ENCODE results near the gene SLC39A7.
A peak's percentile ranks its signal among the peaks of the same experiment; 100 is the strongest.

SLC39A7 gene

DNA sequence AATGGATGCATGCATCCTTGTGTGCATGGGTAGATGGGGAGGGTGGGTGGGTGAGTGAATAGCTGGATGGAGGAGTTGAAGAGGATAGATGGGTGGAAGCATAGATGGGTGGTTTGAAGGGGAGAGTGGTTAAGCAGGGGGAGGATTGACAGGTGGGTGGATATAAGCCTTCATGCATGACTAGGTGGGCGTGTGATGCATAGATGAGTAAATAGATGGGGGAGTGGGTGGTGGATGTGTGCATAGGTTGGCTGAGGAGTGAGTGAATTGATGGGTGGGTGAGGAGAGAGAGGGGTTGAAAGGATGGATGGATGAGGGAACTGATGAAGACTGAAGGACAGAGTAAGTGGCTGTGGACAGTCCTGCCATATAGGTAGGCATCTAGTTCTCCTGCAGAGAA, 12.9 kb upstream of the SLC39A7 start:
- DNase-seq (ENCODE audit: extremely low spot score, insufficient read length, low read depth), result no peak
- FAIRE-seq, result no peak

DNA sequence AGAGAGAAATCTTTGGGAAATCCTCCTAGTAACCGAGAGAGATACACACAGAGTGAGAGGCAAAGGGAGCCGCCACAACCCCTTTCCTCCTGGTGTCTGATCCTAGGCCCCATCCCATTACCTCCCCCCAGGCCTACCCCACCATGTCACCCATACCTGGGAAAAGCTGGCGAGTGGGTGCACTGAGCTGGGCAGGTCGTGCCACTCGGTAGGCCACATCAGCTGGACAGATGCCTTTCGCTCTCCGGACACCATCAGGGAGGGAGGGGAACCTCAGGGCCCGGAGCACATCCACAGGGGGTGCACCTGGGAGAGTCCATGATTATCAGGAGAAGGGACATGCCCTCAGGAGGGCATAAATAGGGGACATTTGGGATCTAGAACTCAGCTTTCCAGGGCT, 11.5 kb upstream of the SLC39A7 start:
- FAIRE-seq (no peak), DNase-seq (ENCODE audit: extremely low spot score, insufficient read length, low read depth) (no peak)

DNA sequence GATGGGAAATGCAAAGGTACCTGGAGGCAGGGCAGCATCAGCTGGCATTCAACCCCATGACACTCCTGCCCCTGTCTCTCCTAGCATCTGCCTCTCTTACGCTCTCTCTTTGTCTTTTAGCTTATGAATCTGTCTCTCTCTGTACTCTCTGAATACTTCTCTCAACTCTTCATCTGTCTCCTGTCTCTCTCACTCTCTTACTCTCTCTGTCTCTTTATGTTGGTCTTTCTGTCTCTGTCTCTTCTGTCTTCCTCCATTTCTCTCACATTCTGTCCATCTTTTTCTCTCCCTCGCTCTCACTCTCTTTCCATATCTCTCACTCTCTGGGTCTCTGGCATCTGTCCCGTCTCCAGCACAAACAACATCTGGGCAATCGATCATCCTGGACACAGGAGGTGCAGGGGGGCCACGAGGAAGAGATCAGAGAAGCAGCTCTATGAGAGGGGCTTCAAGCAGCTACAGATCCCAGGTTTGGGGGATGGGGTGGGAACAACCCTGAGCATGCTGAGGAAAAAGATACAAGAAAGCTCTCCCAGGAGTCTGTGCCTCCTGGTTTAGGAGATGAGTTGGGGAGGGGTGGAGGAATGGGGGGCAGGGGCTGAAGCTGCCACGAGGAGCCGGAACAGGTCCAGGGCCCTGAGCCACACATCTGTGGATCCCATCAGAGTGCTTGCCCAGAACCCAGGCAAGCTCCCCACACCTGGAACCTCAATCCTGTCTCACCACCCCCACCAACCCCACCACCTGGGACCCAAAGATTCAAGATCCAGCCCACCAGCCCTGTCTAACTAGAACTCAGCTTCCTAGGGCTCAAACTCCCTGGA, 10.8 kb upstream of the SLC39A7 start:
- DNase-seq (ENCODE audit: extremely low spot score, insufficient read length, low read depth) (no peak), FAIRE-seq (no peak)

DNA sequence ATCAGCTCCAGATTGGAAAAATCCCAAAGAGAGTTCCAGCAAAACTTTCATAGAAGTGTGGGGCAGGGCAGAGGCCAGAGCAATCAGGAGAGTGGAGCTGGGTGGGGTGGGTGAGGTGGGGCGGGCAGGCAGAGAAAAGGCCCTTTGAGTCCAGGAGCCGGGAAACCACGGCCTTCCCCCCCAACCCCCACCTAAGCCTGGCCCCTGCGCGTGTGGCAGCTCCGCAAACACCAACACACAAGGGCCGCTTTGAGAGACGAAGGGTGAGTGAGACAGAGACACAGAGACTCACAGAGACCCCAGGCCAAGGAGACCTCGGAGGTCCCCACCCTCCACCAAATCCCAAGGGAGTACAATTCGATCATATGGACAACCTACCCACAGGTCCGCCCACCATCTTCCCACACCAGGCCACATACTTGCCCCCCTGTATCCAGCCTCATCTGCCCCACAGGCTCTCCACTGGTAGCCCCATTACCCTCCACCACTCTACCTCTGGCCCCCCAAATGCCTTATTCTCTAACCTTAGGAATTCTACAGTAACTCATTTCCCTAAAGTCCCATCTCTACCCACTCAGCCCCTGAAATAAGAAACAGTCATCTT, 10.1 kb upstream of the SLC39A7 start:
- FAIRE-seq (no peak), DNase-seq (ENCODE audit: extremely low spot score, insufficient read length, low read depth) (no peak)

DNA sequence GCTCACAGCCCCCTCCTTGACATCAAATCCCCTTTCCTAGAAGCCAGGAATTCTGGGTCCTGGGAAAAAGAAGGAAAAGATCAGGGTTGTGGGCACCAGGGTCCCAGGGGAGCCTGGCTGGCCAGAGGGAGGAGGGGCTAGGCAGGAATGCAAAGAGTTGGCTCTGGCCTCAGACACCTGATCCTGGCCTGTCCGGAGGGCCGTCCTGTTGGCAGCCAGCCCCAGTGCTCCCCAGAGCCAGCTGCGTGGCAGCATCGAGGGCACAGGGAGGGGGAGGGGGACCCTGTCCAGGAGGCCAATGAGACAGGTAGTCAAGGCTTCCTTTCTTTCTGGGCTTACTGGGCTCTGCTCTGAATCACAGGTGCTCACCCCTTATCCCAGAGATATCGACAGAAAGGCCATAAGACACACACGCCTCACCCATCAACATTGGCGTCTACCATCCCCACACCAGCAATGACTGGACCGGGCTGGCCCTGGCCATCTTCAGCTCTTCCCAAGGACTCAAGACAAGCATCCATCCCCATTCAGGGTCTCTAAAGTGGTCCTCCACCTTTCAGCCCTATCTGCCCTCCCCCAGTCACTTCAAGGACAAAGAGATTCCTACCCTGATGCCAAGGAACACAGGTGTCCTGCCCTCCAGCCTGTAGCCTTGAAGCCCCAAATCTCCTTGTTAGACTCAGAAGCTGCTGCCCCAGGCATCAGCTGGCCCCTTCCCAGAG, 9.1 kb upstream of the SLC39A7 start:
- DNase-seq (ENCODE audit: extremely low spot score, insufficient read length, low read depth), result no peak
- no peak for FAIRE-seq

DNA sequence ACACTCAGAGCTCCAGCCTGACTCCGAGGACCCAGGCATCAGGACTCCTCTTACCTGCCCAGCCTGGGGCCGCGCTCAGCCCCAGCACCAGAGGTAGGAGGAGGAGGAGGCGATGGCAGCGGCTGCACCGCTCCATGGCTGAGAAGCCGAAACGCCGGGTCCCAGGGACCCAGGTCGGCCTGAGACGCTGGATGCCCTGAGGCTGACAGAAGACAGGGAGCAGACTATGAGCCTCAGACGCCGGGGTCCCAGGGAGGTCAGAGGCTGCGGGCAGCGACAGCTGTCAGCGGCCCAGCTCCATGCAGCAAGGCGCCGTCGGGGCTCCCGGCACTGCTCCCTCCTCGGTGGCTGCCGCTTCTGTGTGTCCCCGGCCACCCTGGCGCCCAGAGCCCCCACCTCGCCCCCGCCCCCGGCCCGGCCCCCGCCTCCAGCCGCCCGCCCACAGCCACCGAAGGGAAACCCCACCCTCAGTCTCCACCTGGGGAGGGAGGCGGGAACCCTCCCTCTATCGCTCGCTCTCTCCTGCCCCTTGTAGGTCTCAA, 8.5 kb upstream of the SLC39A7 start, which contains the start of gene COL11A2:
Gene COL11A2, minus strand, starts transcription at position 363 of the 542 bp plus-strand sequence. Its CDS starts 227 bp downstream, at position 136.
- no peak for DNase-seq (ENCODE audit: extremely low spot score, insufficient read length, low read depth)
- FAIRE-seq, result no peak

DNA sequence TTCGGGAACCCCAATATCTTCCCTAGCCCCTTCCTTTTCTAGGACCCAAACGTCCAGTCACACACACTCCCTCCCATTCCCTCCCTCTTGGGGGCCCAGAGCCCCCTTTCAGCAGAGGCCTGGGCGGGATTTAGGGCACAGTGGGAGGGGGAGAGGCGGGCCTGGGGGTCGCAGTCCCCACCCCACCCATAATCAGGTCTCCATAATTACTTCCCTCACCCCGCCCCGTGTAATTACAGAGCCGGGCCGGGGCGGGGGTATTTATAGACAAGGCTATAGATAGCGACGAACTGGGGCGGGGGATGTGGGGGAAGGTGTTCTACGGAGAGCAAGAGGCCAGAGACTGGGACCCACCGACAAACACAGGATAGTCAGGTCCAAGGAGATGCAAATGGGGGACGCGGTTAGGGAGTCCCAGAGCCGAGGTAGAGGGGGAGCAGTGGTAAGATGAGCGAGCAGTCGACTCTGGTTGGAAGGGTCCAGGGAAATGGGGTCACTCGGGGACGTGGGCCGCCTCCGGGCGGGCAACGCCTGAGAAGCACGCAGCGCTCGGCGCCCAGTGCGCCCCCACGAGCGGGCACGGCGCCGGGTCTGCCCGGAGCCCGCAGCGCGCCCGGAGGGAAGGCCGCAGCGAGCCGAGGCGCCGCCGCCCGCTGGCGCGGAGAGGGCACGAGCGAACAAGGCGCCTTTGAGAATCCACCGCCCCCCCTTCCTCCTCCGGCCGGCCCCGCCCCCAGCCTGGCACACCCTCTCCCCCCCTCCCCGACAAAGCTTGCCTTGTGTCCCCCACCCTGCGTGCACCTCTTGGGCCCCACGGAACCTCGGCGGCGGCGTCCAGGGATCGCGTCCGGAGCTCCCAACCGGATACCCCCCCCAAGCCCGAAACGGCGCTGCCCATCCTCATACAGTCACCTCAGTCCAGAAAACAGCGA, 7.7 kb upstream of the SLC39A7 start:
- DNase-seq (ENCODE audit: extremely low spot score, insufficient read length, low read depth) (no peak), FAIRE-seq (no peak)

DNA sequence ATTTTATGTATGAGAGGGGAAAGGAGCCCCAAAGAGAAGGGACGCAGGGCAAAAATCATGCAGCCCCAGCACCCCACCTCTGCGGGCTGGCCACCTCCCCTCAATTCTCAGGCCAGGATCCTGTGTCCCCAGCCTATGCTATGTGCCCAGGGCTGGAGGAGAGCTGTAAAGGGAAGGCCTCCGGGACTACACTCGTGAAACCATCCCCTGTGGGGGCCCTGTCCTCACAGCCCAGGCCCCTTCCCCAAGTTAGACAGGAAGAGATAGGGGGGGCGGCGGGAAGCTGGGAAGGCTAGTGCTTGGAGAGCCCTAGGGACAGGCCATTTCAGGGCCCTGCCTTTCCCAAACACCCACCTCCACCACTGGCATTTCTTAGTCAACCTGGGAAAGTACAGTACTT, 7.0 kb upstream of the SLC39A7 start:
- DNase-seq (ENCODE audit: extremely low spot score, insufficient read length, low read depth) (no peak), FAIRE-seq (no peak)

DNA sequence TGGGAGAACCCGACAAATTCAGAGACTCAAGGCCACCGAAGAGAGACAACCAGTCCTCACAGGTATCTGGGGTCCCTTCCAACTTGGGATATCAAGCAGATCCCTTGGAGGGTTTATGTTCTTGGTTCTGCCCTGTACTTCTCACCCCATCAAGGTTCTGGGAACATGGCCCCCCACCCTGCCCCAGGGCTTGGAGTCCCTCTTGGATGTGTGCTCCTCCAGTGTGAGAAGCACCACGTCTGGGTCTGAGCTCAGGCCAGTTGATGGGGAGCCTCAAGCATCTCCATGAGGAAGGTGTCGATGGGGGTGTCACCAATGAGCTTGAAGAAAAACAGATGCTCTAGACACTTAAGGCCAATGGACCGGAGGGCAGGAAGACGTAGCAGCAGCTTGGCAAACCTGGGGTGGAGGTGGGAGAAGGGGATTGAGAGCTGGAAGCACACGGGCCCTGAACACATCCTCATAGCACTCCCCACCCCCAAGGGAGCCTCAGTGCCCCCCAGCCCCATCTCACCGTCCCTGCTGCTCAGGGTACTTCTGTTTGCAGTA, 6.2 kb upstream of the SLC39A7 start:
- DNase-seq (ENCODE audit: extremely low spot score, insufficient read length, low read depth) (no peak), FAIRE-seq (no peak)

DNA sequence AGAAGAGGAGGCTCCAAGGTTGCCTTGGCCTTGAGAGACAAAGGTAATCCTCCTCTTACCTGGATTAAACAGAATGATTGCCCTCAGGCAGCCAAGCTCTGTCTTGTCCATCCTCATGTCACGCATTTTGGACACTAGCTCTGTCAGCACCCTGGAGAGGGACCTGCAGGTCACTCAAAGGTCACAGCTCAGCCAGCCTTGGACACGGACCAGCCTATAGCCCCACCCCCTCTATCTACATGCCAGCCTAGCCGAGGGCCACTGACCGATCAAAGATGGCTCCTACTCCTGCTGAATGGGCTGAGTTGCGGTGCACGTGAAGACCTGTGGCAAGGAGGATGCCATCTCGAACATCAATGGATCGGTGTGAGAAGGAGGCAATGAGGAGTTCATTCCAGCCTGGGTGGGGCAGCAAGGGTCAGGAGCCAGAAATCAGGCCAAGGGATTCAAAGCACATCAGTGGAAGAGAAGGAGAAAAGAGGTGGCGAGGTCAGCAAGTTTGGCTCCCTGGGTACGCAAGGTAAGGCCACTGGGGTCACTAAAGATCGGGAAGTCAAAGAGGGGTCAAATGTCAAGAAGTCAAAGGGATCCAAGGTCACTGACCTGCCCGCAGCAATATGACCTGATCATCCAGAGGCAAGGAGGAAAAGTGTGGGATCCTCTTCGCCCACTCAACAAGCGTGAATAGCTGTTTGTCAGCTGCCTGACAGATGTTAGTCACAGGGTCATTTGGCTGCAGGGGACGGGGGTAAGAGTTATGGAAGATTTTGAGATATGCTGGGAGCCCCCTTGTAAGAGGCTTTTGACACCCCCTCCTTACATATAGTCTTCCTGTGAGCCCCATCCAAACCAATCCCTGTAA, 5.1 kb upstream of the SLC39A7 start:
- DNase-seq (ENCODE audit: extremely low spot score, insufficient read length, low read depth), result no peak
- FAIRE-seq, result no peak

DNA sequence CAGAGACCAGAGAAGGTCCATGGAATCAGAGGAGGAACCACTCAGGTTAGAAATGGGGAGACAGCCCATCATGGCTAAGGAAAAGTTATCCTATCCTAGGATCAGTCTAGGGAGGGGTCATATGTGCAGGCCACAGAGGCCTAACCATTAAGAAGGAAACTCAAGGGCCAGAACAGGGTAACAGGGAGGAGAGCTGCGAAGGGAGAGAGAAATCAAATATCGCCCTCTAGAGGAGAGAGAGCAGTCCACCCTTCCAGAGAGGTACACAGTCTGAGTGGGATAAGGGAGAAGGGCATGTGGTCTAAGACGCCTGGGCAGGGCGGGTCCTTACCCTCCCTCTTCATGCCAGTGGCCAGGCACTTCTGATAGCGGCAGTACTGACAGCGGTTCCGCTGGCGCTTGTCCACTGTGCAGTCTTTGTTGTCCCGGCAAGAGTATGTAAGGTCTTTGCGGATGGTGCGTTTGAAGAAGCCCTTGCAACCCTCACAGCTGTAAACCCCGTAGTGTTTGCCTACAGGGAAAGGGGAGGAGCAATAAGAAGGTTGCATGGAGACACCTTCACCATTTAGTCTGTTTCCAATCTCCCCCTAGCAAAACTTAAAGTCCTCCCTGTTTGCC, 3.1 kb upstream of the SLC39A7 start:
- DNase-seq (ENCODE audit: extremely low spot score, insufficient read length, low read depth), result no peak
- peak; percentile 33 for FAIRE-seq

DNA sequence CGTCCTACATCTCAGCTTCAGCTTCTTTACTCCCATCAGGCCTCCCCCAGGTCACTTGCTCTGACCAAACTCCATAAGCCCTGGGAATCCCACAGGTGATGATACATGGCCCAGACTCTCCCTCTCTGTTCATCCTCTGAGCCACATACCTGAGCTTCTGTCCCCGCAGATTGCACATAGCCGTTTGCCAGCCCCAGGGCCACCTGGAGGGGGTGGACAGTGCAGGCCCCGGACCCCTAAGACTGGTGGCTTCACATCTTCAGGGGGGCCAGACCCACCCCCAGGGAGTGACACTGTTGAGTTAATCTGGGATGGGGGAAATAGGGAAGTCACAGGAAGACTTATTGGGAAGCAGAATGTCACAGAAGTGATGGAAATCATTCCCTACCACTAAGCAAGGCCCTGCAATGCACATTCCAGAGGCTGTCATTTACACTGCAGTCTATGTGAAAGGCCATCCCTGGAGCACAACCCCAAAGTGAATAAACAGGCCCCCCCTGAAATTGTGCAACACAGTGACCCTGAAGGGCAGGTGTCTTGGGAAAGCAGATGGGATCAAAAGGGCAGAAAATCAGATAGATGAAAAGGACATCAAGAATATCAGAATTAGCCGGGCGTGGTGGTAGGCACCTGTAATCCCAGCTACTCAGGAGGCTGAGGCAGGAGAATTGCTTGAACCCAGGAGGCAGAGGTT, 2.4 kb upstream of the SLC39A7 start:
- no peak for FAIRE-seq

DNA sequence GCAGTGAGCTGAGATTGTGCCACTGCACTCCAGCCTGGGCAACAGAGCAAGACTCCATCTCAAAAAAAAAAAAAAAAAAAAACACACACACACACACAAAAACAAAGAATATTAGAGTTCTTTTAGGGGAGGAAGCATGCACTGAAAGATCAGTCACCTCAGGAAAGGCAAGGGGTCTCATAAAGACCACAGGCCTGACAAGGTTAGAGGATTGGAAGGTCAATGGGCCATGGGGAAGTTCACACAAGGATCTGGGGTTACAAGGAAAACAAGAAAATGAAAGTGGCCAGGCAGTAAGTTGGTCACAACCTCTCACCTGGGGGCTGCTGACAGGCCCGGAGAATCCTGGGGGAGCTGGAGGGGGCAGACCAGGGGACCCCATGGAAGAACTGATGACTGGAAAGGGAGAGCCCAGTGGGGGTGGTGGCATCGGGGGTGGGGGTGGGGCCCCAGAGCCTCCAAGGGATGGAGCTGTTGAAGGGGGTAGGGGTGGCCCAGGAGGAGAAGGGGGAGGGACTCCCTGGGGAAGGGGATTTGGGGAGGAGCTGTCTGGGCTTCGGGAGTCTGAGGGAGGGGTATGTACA, 1.7 kb upstream of the SLC39A7 start:
- FAIRE-seq, result no peak
- DNase-seq (ENCODE audit: extremely low spot score, insufficient read length, low read depth), result no peak

More for the DNA sequence above, 2.4 kb upstream of the SLC39A7 start:
- no peak for DNase-seq (ENCODE audit: extremely low spot score, insufficient read length, low read depth)

DNA sequence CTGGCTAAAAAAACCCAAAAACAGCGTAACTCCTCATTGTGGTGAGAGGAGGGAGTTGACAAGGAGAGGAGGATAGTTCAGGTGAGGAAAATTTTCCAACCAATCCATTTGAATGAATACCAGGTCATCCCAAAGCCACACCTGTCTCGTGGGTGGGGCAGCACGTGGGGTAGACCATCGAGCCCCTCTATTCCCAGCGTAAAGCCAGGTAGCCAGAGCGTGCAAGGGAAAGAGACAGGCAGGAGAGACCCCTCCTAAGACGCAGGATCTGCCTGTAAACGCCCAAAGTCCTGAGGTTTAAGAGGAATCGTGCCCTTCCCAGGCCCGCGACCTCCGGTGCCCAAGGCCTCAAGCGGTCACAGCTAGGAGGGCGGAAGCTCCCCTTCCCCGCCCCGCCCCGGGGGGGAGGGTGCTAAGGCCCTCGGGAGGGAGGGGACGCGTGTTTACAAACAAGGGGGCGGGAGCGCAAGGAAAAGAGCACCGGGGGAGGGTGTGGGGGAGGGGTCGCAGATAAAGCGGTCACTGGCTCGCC, 914 bp upstream of the SLC39A7 start:
- FAIRE-seq, result peak; percentile 41
- DNase-seq (ENCODE audit: extremely low spot score, insufficient read length, low read depth), result peak; percentile 69

DNA sequence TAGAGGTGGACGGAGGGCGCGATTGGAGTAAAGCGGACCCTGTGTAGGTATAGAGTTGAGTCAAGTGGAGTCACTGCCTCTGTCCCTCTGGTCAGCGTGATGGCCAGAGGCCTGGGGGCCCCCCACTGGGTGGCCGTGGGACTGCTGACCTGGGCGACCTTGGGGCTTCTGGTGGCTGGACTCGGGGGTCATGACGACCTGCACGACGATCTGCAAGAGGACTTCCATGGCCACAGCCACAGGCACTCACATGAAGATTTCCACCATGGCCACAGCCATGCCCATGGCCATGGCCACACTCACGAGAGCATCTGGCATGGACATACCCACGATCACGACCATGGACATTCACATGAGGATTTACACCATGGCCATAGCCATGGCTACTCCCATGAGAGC, 479 bp downstream of the SLC39A7 start:
- no peak for DNase-seq (ENCODE audit: extremely low spot score, insufficient read length, low read depth)
- no peak for FAIRE-seq

DNA sequence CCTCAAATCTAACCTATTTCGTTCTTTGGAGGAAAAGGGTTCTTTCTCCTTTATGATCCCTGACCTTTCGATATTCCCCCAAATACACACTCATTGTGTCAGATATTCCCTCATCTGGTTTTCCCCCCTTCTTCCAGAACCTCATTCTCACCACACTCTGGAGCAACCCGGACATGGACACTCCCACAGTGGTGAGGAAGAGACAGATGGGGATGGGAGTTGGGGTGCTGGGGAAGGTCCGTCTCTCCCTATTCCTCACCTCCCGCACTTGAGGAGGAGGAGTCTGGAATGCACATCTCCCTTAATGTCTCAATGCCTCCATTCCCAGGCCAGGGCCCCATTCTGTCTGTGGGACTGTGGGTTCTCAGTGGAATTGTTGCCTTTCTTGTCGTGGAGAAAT, 1.3 kb downstream of the SLC39A7 start:
- FAIRE-seq (no peak), DNase-seq (ENCODE audit: extremely low spot score, insufficient read length, low read depth) (no peak)

DNA sequence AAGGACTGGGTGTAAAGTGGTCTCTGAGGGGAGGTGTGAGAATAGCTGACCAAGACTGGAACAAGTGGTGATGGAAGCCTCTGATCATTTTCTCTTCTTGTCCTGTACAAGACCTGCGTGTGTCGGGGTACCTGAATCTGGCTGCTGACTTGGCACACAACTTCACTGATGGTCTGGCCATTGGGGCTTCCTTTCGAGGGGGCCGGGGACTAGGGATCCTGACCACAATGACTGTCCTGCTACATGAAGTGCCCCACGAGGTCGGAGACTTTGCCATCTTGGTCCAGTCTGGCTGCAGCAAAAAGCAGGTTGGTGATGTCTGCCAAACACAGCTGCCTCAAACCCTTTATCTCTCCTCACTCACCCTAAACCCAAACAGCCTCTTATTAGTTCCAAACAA, 2.1 kb downstream of the SLC39A7 start:
- no peak for FAIRE-seq

More for the DNA sequence above, 2.1 kb downstream of the SLC39A7 start:
- DNase-seq (ENCODE audit: extremely low spot score, insufficient read length, low read depth), result no peak
